IMR-90 (cell line): ENCODE data around the gene FNBP1L.

Source experiments
- CEBPB ChIP-seq: IDR thresholded peaks from 2 replicates; pipeline ENCODE4 v1.6.1; 2012; ENCODE audit warnings: low read depth, low read length, improper control_type of control experiment
- CHD1 ChIP-seq: IDR thresholded peaks from 2 replicates; pipeline ENCODE4 v1.6.1; 2012; ENCODE audit warnings: low read depth, low read length, improper control_type of control experiment
- CTCF ChIP-seq: conservative IDR thresholded peaks from 2 replicates; pipeline ENCODE4 v1.5.1; 2012; ENCODE audit warnings: mild to moderate bottlenecking, low read depth, low read length, improper control_type of control experiment
- MXI1 ChIP-seq: IDR thresholded peaks from 2 replicates; pipeline ENCODE4 v1.6.1; 2012; ENCODE audit warnings: low read depth, mild to moderate bottlenecking, low read length, moderate library complexity, borderline replicate concordance
- POLR2A ChIP-seq: IDR thresholded peaks from 2 replicates; pipeline ENCODE4 v1.6.1; 2012; ENCODE audit warnings: mild to moderate bottlenecking, low read depth, low read length
- RFX5 ChIP-seq: IDR thresholded peaks from 2 replicates; pipeline ENCODE4 v1.8.0; 2012; ENCODE audit warnings: low read depth, mild to moderate bottlenecking, low read length, moderate library complexity
- SMC3 ChIP-seq: fragments of 150-350 bp; IDR thresholded peaks from 2 replicates; pipeline ENCODE4 v1.6.1; 2016; ENCODE audit warnings: low read depth, mild to moderate bottlenecking, antibody characterized with exemption, low read length, moderate library complexity
- USF2 ChIP-seq: fragments of 150-350 bp; IDR thresholded peaks from 2 replicates; pipeline ENCODE4 v1.6.1; 2017; ENCODE audit warnings: mild to moderate bottlenecking, antibody characterized with exemption, low read length, low read depth

GRCh38 chr1:93554883-93555872 is 107.3 kb downstream of the FNBP1L start:
- TF ChIP-seq CTCF (no peak), CHD1 (no peak), SMC3 (no peak), POLR2A (no peak), RFX5 (no peak), MXI1 (no peak), USF2 (no peak), CEBPB (no peak)
